Peyer's patch (tissue), 4 donors: ENCODE results near the gene KRTAP9-6.

Experiments
- POLR2A ChIP-seq, 2 donors: fragments of 450-650 bp; IDR thresholded peaks; one replicate each; pipeline ENCODE4 v1.5.1; 2017; ENCODE audit warnings: antibody characterized with exemption in 2 of 2, mild to moderate bottlenecking in 2 of 2, moderate library complexity in 2 of 2
- TF ChIP-seq, protein P1 (sequence below), 6 experiments: fragments of 450-650 bp in 4 of 6; fragments of 200-600 bp in 2 of 6; sonication (generic) in 1 of 6; IDR thresholded peaks; one replicate each; pipeline ENCODE4 v1.5.1; 2017 to 2019; ENCODE audit warnings: antibody characterized with exemption in 6 of 6, mild to moderate bottlenecking in 3 of 6, moderate library complexity in 1 of 6

DNA sequence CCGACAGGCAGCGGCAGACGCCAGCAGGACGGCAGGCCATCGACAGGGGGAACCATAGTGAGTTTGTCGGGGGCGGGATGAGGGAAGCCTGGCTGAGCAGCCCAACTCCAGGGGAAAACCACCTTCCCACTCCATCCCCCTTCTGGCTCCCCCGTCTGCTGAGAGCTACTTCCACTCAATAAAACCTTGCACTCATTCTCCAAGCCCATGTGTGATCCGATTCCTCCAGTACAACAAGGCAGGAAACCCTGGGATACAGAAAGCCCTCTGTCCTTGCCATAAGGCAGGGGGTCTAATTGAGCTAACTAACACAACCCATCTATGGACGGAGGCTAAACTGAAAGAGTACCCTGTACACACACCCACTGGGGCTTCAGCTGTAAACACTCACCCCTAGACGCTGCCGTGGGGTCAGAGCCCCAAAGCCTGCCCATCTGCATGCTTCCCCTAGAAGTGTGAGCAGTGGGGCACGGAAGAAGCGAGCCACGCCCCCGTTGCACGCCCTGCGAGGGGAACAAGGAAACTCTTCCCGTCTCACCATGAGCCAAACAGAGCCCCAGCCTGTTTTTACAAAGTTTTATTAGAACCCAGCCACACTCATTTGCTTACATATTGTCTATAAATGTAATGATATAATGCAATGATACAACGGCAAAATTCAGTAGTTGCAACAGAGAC lies 33.4 kb downstream of the KRTAP9-6 start:
- TF ChIP-seq POLR2A (IDR thresholded peaks at IDR 0.05) = no peak
- TF ChIP-seq, protein P1, sequence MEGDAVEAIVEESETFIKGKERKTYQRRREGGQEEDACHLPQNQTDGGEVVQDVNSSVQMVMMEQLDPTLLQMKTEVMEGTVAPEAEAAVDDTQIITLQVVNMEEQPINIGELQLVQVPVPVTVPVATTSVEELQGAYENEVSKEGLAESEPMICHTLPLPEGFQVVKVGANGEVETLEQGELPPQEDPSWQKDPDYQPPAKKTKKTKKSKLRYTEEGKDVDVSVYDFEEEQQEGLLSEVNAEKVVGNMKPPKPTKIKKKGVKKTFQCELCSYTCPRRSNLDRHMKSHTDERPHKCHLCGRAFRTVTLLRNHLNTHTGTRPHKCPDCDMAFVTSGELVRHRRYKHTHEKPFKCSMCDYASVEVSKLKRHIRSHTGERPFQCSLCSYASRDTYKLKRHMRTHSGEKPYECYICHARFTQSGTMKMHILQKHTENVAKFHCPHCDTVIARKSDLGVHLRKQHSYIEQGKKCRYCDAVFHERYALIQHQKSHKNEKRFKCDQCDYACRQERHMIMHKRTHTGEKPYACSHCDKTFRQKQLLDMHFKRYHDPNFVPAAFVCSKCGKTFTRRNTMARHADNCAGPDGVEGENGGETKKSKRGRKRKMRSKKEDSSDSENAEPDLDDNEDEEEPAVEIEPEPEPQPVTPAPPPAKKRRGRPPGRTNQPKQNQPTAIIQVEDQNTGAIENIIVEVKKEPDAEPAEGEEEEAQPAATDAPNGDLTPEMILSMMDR (IDR thresholded peaks at IDR 0.05) = no peak
